Activated gamma-delta T cell (primary cell): ENCODE data around the gene ENO1.

ENCODE experiments used
- DNase-seq: peaks from one replicate; lab custom pipeline; 2025; lab: John Stamatoyannopoulos, UW

ENO1 gene

DNA sequence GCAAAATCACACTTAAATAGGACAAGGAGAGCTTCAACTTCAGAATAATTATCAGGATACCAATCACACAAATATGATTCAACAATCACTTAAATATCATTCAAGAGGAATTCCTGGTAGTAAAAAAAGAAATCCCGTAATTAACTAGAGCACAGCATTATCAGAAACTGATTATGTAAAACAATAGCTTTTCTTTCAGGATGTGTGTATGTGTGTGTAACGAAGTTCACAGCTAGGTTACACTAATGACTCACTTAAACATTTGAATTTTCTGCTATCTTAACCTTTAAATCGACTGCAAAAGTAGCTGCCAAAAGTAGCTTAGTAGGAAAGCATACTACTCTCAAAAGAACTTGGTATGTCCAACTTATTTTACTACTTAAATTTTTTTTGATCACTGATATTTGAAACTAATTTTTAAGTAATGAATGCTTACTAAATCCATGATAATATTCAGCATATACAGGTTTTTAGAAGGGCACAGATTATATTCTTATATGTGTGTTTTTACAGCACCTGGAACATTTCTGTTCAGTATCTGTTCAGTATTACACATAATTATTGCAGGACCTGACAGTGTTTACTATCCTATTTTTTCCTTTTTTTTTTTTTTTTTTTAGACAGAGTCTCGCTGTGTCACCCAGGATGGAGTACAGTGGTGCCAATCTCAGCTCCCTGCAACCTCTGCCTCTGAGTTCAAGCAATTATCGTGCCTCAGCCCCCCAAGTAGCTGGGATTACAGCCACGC is 65.3 kb downstream of the ENO1 start:
- DNase-seq: no peak

DNA sequence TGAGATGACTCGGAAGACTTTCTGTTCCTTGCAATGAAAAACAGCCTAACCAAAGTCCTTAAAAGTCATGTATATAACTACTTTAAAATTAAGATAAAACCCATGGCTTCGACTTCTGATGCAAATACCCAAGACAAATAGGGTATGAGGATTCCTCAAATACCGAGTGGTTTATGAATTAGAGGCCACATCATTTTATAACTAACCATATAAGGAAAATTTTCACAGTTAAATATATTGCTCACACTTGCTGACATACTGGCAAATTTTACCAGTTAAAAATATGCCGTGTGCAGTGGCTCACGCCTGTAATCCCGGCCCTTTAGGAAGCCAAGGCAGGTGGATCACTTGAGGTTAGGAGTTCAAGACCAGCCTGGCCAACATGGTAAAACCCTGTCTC is 66.4 kb downstream of the ENO1 start:
- DNase-seq: no peak
